Tibial artery (tissue), 4 donors: ENCODE data around the gene AK2.

Experiments used
- DNase-seq, 2 donors: peaks; one replicate each; pipeline ENCODE4 v3.0.0-alpha.2; 2019
- H3K27ac ChIP-seq, 2 donors: fragments of 200-600 bp; sonication (generic) in 1 of 2; 1 replicate in 1 of 2; 2 replicates in 1 of 2; pipeline ENCODE4 v1.5.1; 2018 to 2019; ENCODE audit warnings: mild to moderate bottlenecking in 1 of 2
- H3K27me3 ChIP-seq, 2 donors: fragments of 200-600 bp; sonication (generic) in 1 of 2; one replicate each; pipeline versions ENCODE4 v1.5.1 to v1.6.0; 2016 to 2019
- H3K36me3 ChIP-seq, 3 donors: fragments of 200-600 bp; sonication (generic) in 2 of 3; one replicate each; pipeline ENCODE4 v1.5.1; 2016 to 2019; ENCODE audit warnings: mild to moderate bottlenecking in 2 of 3
- H3K4me1 ChIP-seq, 4 donors: fragments of 200-600 bp; sonication (generic) in 2 of 4; 1 replicate in 3 of 4; 2 replicates in 1 of 4; pipeline ENCODE4 v1.5.1; 2016 to 2019
- H3K4me3 ChIP-seq, 2 donors: fragments of 200-600 bp; sonication (generic) in 1 of 2; 1 replicate in 1 of 2; 2 replicates in 1 of 2; pipeline ENCODE4 v1.5.1; 2018 to 2019; ENCODE audit warnings: mild to moderate bottlenecking in 2 of 2
- H3K9me3 ChIP-seq, 3 donors: fragments of 200-600 bp; sonication (generic) in 1 of 3; one replicate each; pipeline ENCODE4 v1.5.1; 2016 to 2019
- CTCF ChIP-seq, 2 experiments: fragments of 200-600 bp in 1 of 2; fragments of 450-650 bp in 1 of 2; IDR thresholded peaks; one replicate each; pipeline ENCODE4 v1.5.1; 2017 to 2019; ENCODE audit warnings: antibody characterized with exemption in 2 of 2, mild to moderate bottlenecking in 1 of 2, moderate library complexity in 1 of 2
- intact Hi-C: fragments of 100-400 bp; cut with DNase I; formaldehyde crosslinking; loops from one replicate; pipeline ENCODE4 v1.15.0; 2023; ENCODE audit warnings: low total_unique reads

Gene AK2

DNA sequence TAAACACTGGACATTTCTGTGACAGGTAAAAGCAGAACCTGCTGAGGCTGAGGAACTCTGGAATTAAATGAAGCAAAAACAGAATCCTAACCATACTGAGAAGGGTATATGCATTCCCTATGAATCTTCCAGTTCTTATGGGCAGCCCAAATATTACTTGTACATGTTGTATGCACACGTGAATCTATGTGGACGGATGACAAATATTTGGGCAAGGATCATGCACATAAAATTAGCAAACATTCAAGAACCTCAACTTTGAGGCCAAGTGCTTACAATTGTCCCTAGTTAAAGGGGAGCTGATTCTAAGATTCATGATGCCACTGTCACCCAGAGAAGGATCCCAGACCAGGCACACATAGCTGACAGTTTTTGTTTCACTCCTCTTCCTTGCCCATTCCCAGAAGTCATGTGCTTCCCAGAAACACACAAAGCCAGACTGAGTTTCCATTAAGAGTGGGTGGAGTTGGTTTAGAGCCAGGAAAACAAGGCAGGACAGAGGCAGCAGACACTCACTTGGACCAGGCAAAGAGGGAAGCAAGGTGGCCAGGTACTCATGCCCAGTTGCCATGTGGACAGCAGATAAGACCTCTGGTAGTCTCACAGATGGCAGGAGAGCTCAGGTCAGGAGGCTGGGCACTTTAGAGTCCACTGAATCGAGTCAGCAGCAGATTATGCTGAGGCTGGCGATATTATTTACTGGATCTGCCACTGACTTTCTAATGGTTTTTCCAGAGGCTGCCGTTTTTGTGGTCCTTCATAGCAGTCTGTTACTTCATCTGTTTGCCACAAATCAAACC, 25.6 kb downstream of the AK2 start:
- peak; percentile 50 to 70 for DNase-seq
- no peak for TF ChIP-seq CTCF (IDR thresholded peaks at IDR 0.05)
- intact Hi-C loops, result no loop called here
- Histone ChIP-seq H3K27me3 (no peaks in the 10 kb centered on the region), H3K9me3 (no peaks in the 10 kb centered on the region), H3K36me3 (peaks cover 26 to 65% (median 56%) of the 10 kb centered on the region in 3 donors), H3K27ac (peak overlapping the region; percentile 65 to 72), H3K4me1 (peaks cover 0 to 25% (median 21%) of the 10 kb centered on the region in 4 donors), H3K4me3 (no peak overlapping the region)

GRCh38 chr1:33009561-33009960, 27.1 kb downstream of the AK2 start:
- H3K4me1 ChIP-seq, result peaks cover 0 to 25% (median 21%) of the 10 kb centered on the region in 4 donors

DNA sequence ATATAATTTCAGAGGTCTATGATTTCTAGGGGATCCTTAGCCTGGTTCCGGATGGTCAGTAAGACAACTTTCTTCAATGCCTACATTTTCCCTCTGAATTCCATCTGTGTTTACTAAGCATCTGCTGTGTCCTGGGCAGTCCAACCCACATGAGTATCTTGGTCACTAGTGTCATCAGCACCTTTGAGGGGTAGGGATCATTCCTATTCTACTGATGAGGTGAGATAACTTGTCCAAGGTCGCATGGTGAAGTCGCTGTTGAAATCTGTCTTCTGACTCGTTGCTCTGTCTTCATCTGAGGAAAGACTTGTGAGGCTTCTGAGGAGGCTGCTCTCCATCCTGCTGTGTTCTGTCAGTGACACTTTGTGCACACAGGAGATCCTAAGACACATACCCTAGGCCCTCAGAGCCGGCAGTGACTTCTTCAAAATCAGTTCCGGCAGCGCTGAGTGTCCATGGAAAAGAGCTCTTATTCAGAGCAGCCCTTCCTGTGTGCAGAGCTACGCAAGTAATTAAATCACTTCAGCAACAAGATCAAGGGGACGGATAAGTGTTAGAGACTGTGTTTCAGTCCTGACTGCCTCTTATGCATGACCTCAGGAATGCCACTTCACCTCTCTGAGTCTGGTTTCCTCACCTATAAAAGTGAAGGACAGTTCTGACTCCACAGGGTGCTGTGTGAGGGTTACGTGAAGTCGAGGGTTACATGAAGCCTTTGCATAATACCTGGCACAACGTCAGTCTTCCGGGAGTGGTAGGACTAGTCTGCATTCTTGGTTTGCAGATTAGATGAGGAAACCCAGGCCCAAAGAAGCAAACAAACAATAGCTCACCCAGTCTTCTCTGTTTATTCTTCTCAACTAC, 28.4 kb downstream of the AK2 start:
- peaks cover 0 to 25% (median 21%) of the 10 kb centered on the region in 4 donors for H3K4me1 ChIP-seq
- intact Hi-C loops, result loop anchor here (5.0 kb wide), 1 partner anchor 76 kb away; no protein-coding TSS in a partner anchor
- H3K9me3 ChIP-seq, result no peaks in the 10 kb centered on the region
- peak in 1 of 2 donors; percentile 40 for DNase-seq
- no peaks in the 10 kb centered on the region for H3K27me3 ChIP-seq
- TF ChIP-seq CTCF (IDR thresholded peaks at IDR 0.05), result no peak
- no peak overlapping the region for H3K4me3 ChIP-seq
- no peak overlapping the region for H3K27ac ChIP-seq
- peaks cover 16 to 49% (median 42%) of the 10 kb centered on the region in 3 donors for H3K36me3 ChIP-seq

More at GRCh38 chr1:33009561-33009960, 27.1 kb downstream of the AK2 start:
- no peaks in the 10 kb centered on the region for H3K9me3 ChIP-seq
- H3K27me3 ChIP-seq, result no peaks in the 10 kb centered on the region
- intact Hi-C loops, result loop anchor here (5.0 kb wide), 1 partner anchor 77 kb away; no protein-coding TSS in a partner anchor
- H3K27ac ChIP-seq, result no peak overlapping the region
- no peak overlapping the region for H3K4me3 ChIP-seq
- DNase-seq, result peak in 1 of 2 donors; percentile 6
- peaks cover 26 to 62% (median 55%) of the 10 kb centered on the region in 3 donors for H3K36me3 ChIP-seq
- TF ChIP-seq CTCF (IDR thresholded peaks at IDR 0.05), result no peak

GRCh38 chr1:33007190-33008050, 29.3 kb downstream of the AK2 start:
- Histone ChIP-seq H3K4me3 (no peak overlapping the region), H3K36me3 (peaks cover 7 to 40% (median 33%) of the 10 kb centered on the region in 3 donors), H3K27me3 (no peaks in the 10 kb centered on the region), H3K9me3 (no peaks in the 10 kb centered on the region), H3K4me1 (peaks cover 0 to 24% (median 19%) of the 10 kb centered on the region in 4 donors), H3K27ac (no peak overlapping the region)
- peak; percentile 67 to 73 for DNase-seq
- peak; percentile 24 to 47 for TF ChIP-seq CTCF (IDR thresholded peaks at IDR 0.05)
- intact Hi-C loops, result loop anchor here (5.0 kb wide), 1 partner anchor 75 kb away; no protein-coding TSS in a partner anchor
